Gastroesophageal sphincter (tissue), 3 donors: Measurements from ENCODE around the gene SIGLEC8.

Source experiments
- EP300 ChIP-seq: sonication (generic); formaldehyde crosslinking; IDR thresholded peaks from one replicate; pipeline ENCODE4 v1.6.1; 2017; ENCODE audit warnings: antibody characterized with exemption, mild to moderate bottlenecking
- POLR2A ChIP-seq, 2 donors: fragments of 450-650 bp; IDR thresholded peaks; one replicate each; pipeline ENCODE4 v1.6.1; 2017; ENCODE audit warnings: antibody characterized with exemption in 2 of 2, mild to moderate bottlenecking in 2 of 2, moderate library complexity in 1 of 2
- POLR2AphosphoS5 ChIP-seq: sonication (generic); formaldehyde crosslinking; IDR thresholded peaks from one replicate; pipeline ENCODE4 v1.6.1; 2017; ENCODE audit warnings: antibody characterized with exemption
- TF ChIP-seq, protein P1 (sequence below), 4 experiments: fragments of 200-600 bp in 2 of 4; fragments of 450-650 bp in 2 of 4; sonication (generic) in 1 of 4; IDR thresholded peaks; one replicate each; pipeline ENCODE4 v1.5.1; 2017 to 2019; ENCODE audit warnings: antibody characterized with exemption in 4 of 4, mild to moderate bottlenecking in 2 of 4, moderate library complexity in 2 of 4

GRCh38 chr19:51490676-51491075 is 32.4 kb upstream of the SIGLEC8 start:
- TF ChIP-seq, protein P1, sequence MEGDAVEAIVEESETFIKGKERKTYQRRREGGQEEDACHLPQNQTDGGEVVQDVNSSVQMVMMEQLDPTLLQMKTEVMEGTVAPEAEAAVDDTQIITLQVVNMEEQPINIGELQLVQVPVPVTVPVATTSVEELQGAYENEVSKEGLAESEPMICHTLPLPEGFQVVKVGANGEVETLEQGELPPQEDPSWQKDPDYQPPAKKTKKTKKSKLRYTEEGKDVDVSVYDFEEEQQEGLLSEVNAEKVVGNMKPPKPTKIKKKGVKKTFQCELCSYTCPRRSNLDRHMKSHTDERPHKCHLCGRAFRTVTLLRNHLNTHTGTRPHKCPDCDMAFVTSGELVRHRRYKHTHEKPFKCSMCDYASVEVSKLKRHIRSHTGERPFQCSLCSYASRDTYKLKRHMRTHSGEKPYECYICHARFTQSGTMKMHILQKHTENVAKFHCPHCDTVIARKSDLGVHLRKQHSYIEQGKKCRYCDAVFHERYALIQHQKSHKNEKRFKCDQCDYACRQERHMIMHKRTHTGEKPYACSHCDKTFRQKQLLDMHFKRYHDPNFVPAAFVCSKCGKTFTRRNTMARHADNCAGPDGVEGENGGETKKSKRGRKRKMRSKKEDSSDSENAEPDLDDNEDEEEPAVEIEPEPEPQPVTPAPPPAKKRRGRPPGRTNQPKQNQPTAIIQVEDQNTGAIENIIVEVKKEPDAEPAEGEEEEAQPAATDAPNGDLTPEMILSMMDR (IDR thresholded peaks at IDR 0.05): no peak
- TF ChIP-seq POLR2AphosphoS5: no peak
- TF ChIP-seq EP300: no peak
- no peak for TF ChIP-seq POLR2A (IDR thresholded peaks at IDR 0.05)
